ENCODE data around the gene FRAS1.

FRAS1 gene

GRCh38 chr4:78343682-78344081 is 286.6 kb downstream of the FRAS1 start:
- Mint-ChIP-seq H3K27me3 (peaks cover 7% of the 10 kb centered on the region), H3K9me3 (no peaks in the 10 kb centered on the region), H3K27ac (no peak overlapping the region), H3K4me3 (no peak overlapping the region), H3K36me3 (no peaks in the 10 kb centered on the region), H3K4me1 (no peaks in the 10 kb centered on the region)
- DNase-seq (ENCODE audit: low spot score in 2 of 2) (no peak), ATAC-seq (ENCODE audit: low read depth) (no peak)

- DNase-seq (ENCODE audit: low spot score in 2 of 2) = no peak
- H3K27me3 Mint-ChIP-seq = peaks cover 7% of the 10 kb centered on the region
- H3K4me1 Mint-ChIP-seq = no peaks in the 10 kb centered on the region
- H3K4me3 Mint-ChIP-seq = no peak overlapping the region
- no peak overlapping the region for H3K27ac Mint-ChIP-seq
- H3K36me3 Mint-ChIP-seq = no peaks in the 10 kb centered on the region
- no peak for ATAC-seq (ENCODE audit: low read depth)
- no peaks in the 10 kb centered on the region for H3K9me3 Mint-ChIP-seq
Measured at GRCh38 chr4:78345237-78345636, 288.1 kb downstream of the FRAS1 start.

- Mint-ChIP-seq H3K9me3 (no peaks in the 10 kb centered on the region), H3K27ac (no peak overlapping the region), H3K4me3 (no peak overlapping the region), H3K36me3 (no peaks in the 10 kb centered on the region), H3K27me3 (peaks cover 2% of the 10 kb centered on the region), H3K4me1 (no peaks in the 10 kb centered on the region)
- DNase-seq (ENCODE audit: low spot score in 2 of 2) = no peak
- ATAC-seq (ENCODE audit: low read depth) = no peak
Measured at GRCh38 chr4:78346222-78346621, 289.1 kb downstream of the FRAS1 start.

- ATAC-seq (ENCODE audit: low read depth) (no peak), DNase-seq (ENCODE audit: low spot score in 2 of 2) (no peak)
- Mint-ChIP-seq H3K9me3 (no peaks in the 10 kb centered on the region), H3K4me1 (no peaks in the 10 kb centered on the region), H3K36me3 (no peaks in the 10 kb centered on the region), H3K27ac (no peak overlapping the region), H3K27me3 (peaks cover 2% of the 10 kb centered on the region), H3K4me3 (no peak overlapping the region)
Measured at GRCh38 chr4:78347527-78347926, 290.4 kb downstream of the FRAS1 start.

- no peak overlapping the region for H3K27ac Mint-ChIP-seq
- H3K4me1 Mint-ChIP-seq = no peaks in the 10 kb centered on the region
- no peaks in the 10 kb centered on the region for H3K9me3 Mint-ChIP-seq
- ATAC-seq (ENCODE audit: low read depth) (no peak), DNase-seq (ENCODE audit: low spot score in 2 of 2) (no peak)
- H3K27me3 Mint-ChIP-seq = peaks cover 7% of the 10 kb centered on the region
- H3K4me3 Mint-ChIP-seq = no peak overlapping the region
- no peaks in the 10 kb centered on the region for H3K36me3 Mint-ChIP-seq
Measured at GRCh38 chr4:78353921-78354320, 296.8 kb downstream of the FRAS1 start.

GRCh38 chr4:78354782-78355181 is 297.7 kb downstream of the FRAS1 start:
- ATAC-seq (ENCODE audit: low read depth) (no peak), DNase-seq (ENCODE audit: low spot score in 2 of 2) (no peak)
- no peaks in the 10 kb centered on the region for H3K9me3 Mint-ChIP-seq
- H3K36me3 Mint-ChIP-seq = no peaks in the 10 kb centered on the region
- no peak overlapping the region for H3K4me3 Mint-ChIP-seq
- H3K27ac Mint-ChIP-seq = no peak overlapping the region
- peaks cover 7% of the 10 kb centered on the region for H3K27me3 Mint-ChIP-seq
- no peaks in the 10 kb centered on the region for H3K4me1 Mint-ChIP-seq

GRCh38 chr4:78355306-78355705 is 298.2 kb downstream of the FRAS1 start:
- H3K36me3 Mint-ChIP-seq = no peaks in the 10 kb centered on the region
- no peak overlapping the region for H3K4me3 Mint-ChIP-seq
- DNase-seq (ENCODE audit: low spot score in 2 of 2) (no peak), ATAC-seq (ENCODE audit: low read depth) (no peak)
- no peaks in the 10 kb centered on the region for H3K4me1 Mint-ChIP-seq
- no peaks in the 10 kb centered on the region for H3K9me3 Mint-ChIP-seq
- H3K27me3 Mint-ChIP-seq = peaks cover 11% of the 10 kb centered on the region
- no peak overlapping the region for H3K27ac Mint-ChIP-seq

- no peaks in the 10 kb centered on the region for H3K9me3 Mint-ChIP-seq
- no peaks in the 10 kb centered on the region for H3K36me3 Mint-ChIP-seq
- ATAC-seq (ENCODE audit: low read depth) (no peak), DNase-seq (ENCODE audit: low spot score in 2 of 2) (no peak)
- H3K4me3 Mint-ChIP-seq = no peak overlapping the region
- H3K4me1 Mint-ChIP-seq = no peaks in the 10 kb centered on the region
- peaks cover 13% of the 10 kb centered on the region for H3K27me3 Mint-ChIP-seq
- H3K27ac Mint-ChIP-seq = no peak overlapping the region
Measured at GRCh38 chr4:78356251-78356786, 299.2 kb downstream of the FRAS1 start.

- Mint-ChIP-seq H3K4me3 (no peak overlapping the region), H3K9me3 (no peaks in the 10 kb centered on the region), H3K36me3 (no peaks in the 10 kb centered on the region), H3K4me1 (no peaks in the 10 kb centered on the region), H3K27ac (no peak overlapping the region), H3K27me3 (peaks cover 13% of the 10 kb centered on the region)
- DNase-seq (ENCODE audit: low spot score in 2 of 2) (no peak), ATAC-seq (ENCODE audit: low read depth) (no peak)
Measured at GRCh38 chr4:78357122-78357521, 300.0 kb downstream of the FRAS1 start.

GRCh38 chr4:78360466-78360865 is 303.3 kb downstream of the FRAS1 start:
- ATAC-seq (ENCODE audit: low read depth) (no peak), DNase-seq (ENCODE audit: low spot score in 2 of 2) (no peak)
- Mint-ChIP-seq H3K27me3 (peaks cover 15% of the 10 kb centered on the region), H3K27ac (no peak overlapping the region), H3K9me3 (no peaks in the 10 kb centered on the region), H3K4me3 (no peak overlapping the region), H3K36me3 (no peaks in the 10 kb centered on the region), H3K4me1 (no peaks in the 10 kb centered on the region)

GRCh38 chr4:78361621-78362120 is 304.5 kb downstream of the FRAS1 start:
- no peaks in the 10 kb centered on the region for H3K9me3 Mint-ChIP-seq
- no peak for ATAC-seq (ENCODE audit: low read depth)
- no peak for DNase-seq (ENCODE audit: low spot score in 2 of 2)

GRCh38 chr4:78362310-78362709 is 305.2 kb downstream of the FRAS1 start:
- Mint-ChIP-seq H3K36me3 (no peaks in the 10 kb centered on the region), H3K4me1 (no peaks in the 10 kb centered on the region), H3K27ac (no peak overlapping the region), H3K4me3 (no peak overlapping the region), H3K27me3 (peaks cover 9% of the 10 kb centered on the region), H3K9me3 (no peaks in the 10 kb centered on the region)
- DNase-seq (ENCODE audit: low spot score in 2 of 2) (no peak), ATAC-seq (ENCODE audit: low read depth) (no peak)

More at GRCh38 chr4:78361621-78362120, 304.5 kb downstream of the FRAS1 start:
- Mint-ChIP-seq H3K27ac (no peak overlapping the region), H3K4me3 (no peak overlapping the region), H3K27me3 (peaks cover 14% of the 10 kb centered on the region), H3K4me1 (no peaks in the 10 kb centered on the region), H3K36me3 (no peaks in the 10 kb centered on the region)

GRCh38 chr4:78363031-78363570 is 306.0 kb downstream of the FRAS1 start:
- no peak overlapping the region for H3K27ac Mint-ChIP-seq
- ATAC-seq (ENCODE audit: low read depth) (no peak), DNase-seq (ENCODE audit: low spot score in 2 of 2) (no peak)
- H3K4me3 Mint-ChIP-seq = no peak overlapping the region
- no peaks in the 10 kb centered on the region for H3K9me3 Mint-ChIP-seq
- peaks cover 8% of the 10 kb centered on the region for H3K27me3 Mint-ChIP-seq
- H3K36me3 Mint-ChIP-seq = no peaks in the 10 kb centered on the region
- H3K4me1 Mint-ChIP-seq = no peaks in the 10 kb centered on the region

- H3K36me3 Mint-ChIP-seq = no peaks in the 10 kb centered on the region
- ATAC-seq (ENCODE audit: low read depth) = no peak
- no peaks in the 10 kb centered on the region for H3K4me1 Mint-ChIP-seq
- DNase-seq (ENCODE audit: low spot score in 2 of 2) = no peak
- H3K9me3 Mint-ChIP-seq = no peaks in the 10 kb centered on the region
- no peak overlapping the region for H3K27ac Mint-ChIP-seq
- peaks cover 2% of the 10 kb centered on the region for H3K27me3 Mint-ChIP-seq
- no peak overlapping the region for H3K4me3 Mint-ChIP-seq
Measured at GRCh38 chr4:78369679-78370078, 312.6 kb downstream of the FRAS1 start.

Measured in memory B cell (primary cell).